Mucosa of descending colon (tissue), 3 donors: ENCODE measurements around the gene APOL4. TPM values are rescaled to one million over a fixed set of nuclear protein-coding genes. Genes with fewer than 3 reads are reported as not detected.
"Not testable (repeated sequence)": the region's sequence is repeated elsewhere in the genome, so short reads cannot be mapped to it uniquely, and the experiment has no call there.

ENCODE experiments used
- ATAC-seq: fragments of 200-7000 bp; cut with Tn5 transposase; one replicate; pipeline ENCODE4 v1.9.1; 2020; ENCODE audit warnings: mild to moderate bottlenecking, moderate library complexity
- DNase-seq, 3 donors: peaks; one replicate each; pipeline ENCODE4 v3.0.0-alpha.2; 2020
- H3K36me3 ChIP-seq: fragments of 200-600 bp; one replicate; pipeline ENCODE4 v1.8.0; 2021; ENCODE audit warnings: low read depth, mild to moderate bottlenecking
- H3K4me1 ChIP-seq: fragments of 200-600 bp; one replicate; pipeline ENCODE4 v1.8.0; 2021; ENCODE audit warnings: low read depth, mild to moderate bottlenecking
- H3K4me3 ChIP-seq: fragments of 200-600 bp; one replicate; pipeline ENCODE4 v1.8.0; 2021; ENCODE audit warnings: mild to moderate bottlenecking
- H3K9me3 ChIP-seq: fragments of 200-600 bp; one replicate; pipeline ENCODE4 v1.8.0; 2021; ENCODE audit warnings: mild to moderate bottlenecking
- intact Hi-C, 2 donors: fragments of 100-400 bp; cut with DNase I in 1 of 2; cut with micrococcal nuclease in 1 of 2; formaldehyde crosslinking; loops; one replicate each; pipeline versions ENCODE4 v1.11.0 to v1.11.1; 2022; cut with DNase I, micrococcal nuclease
- total RNA-seq, 3 donors: library from RNA; stranded (reverse); fragmentation: NEBNext Ultra II Directional in 2 of 3; extraction: Animal tissue kit (Norgen Biotek cat#: 25700) in 2 of 3; gene quantifications; one replicate each; pipeline versions ENCODE4 v1.2.1 to v1.2.4, GENCODE V29; 2021 to 2023
- TF ChIP-seq, protein P1 (sequence below): fragments of 200-600 bp; IDR thresholded peaks from one replicate; pipeline ENCODE4 v1.8.0; 2022; ENCODE audit warnings: antibody characterized with exemption, mild to moderate bottlenecking
- donor health status: DM: no; HTN: no; CAD: no; lungs with moderate emphysema.
- donor health status: DM: no; HTN: no; CAD: no.
- donor health status: DM: no; HTN: yes; CAD: no.

The APOL4 gene
- total RNA-seq, 3 donors from 2014 or later = 1.7 to 4.3 (median 2.7) TPM

DNA sequence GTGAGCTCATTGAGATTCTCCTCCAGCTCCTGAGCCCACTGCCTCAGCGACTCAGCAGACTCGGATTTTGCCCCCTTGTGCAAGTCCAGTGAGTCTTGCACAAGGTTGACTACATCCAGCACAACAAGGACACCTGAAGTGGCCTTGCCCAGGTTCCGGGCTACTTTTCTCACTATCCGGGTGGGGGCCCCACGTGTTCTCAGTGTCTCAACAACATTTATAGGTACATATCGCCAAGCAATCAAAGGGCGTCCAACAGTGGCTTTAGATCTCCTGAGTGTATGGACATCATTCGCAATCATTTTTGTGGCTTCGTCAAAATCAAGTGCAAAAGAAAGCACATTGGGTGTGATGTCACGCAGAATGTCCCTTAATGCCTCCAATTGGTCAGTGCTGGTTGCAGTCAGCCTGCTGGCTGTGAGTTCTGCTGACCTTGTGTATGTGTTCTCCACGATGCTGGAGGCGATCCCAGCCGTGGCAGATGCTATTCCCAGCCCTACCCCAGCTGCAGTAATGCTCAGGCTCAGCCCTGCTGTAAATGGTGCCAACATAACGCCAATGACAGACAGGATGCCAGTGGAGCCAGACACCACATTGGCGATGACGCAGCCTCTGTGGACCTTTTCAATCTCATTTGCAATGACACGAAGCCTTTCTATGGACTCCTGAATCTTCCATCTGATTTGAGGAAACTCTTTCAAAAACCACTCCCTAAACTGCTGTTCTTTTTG, 10.3 kb downstream of the APOL4 start:
- intact Hi-C loops = loop anchor here in 1 of 2 donors (10.0 kb wide), 1 partner anchor 294 kb away; the partner anchor contains the start of gene TXN2
- Histone ChIP-seq H3K9me3 (no peaks in the 10 kb centered on the region), H3K36me3 (no peaks in the 10 kb centered on the region), H3K4me3 (no peak overlapping the region), H3K4me1 (no peaks in the 10 kb centered on the region)
- DNase-seq = peak in 2 of 3 donors; percentile 40 to 44
- peak; percentile 52 for ATAC-seq
- TF ChIP-seq, protein P1, sequence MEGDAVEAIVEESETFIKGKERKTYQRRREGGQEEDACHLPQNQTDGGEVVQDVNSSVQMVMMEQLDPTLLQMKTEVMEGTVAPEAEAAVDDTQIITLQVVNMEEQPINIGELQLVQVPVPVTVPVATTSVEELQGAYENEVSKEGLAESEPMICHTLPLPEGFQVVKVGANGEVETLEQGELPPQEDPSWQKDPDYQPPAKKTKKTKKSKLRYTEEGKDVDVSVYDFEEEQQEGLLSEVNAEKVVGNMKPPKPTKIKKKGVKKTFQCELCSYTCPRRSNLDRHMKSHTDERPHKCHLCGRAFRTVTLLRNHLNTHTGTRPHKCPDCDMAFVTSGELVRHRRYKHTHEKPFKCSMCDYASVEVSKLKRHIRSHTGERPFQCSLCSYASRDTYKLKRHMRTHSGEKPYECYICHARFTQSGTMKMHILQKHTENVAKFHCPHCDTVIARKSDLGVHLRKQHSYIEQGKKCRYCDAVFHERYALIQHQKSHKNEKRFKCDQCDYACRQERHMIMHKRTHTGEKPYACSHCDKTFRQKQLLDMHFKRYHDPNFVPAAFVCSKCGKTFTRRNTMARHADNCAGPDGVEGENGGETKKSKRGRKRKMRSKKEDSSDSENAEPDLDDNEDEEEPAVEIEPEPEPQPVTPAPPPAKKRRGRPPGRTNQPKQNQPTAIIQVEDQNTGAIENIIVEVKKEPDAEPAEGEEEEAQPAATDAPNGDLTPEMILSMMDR = no peak

DNA sequence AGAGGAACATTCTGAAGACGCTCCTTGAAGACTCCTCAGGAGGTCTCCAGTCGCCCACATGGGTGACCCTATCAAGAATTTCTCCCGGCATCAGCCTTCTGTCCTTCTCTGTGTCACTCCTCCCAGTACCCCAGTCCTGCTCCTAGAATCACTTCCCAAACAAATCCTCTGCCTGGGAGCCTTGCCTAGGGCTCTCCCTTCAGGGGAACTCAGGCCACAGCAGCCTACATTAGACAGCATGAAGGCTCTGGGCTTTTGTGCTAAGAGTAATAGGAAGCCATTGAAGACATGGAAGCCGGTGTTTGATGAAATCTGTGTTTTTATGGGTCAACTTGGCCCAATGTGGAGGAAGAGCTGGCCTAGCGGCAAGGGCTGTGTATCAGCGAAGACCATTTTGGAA, 13.7 kb downstream of the APOL4 start:
- DNase-seq, ATAC-seq, H3K4me3 ChIP-seq, H3K4me1 ChIP-seq, H3K36me3 ChIP-seq, intact Hi-C loops, H3K9me3 ChIP-seq: not testable (repeated sequence)

DNA sequence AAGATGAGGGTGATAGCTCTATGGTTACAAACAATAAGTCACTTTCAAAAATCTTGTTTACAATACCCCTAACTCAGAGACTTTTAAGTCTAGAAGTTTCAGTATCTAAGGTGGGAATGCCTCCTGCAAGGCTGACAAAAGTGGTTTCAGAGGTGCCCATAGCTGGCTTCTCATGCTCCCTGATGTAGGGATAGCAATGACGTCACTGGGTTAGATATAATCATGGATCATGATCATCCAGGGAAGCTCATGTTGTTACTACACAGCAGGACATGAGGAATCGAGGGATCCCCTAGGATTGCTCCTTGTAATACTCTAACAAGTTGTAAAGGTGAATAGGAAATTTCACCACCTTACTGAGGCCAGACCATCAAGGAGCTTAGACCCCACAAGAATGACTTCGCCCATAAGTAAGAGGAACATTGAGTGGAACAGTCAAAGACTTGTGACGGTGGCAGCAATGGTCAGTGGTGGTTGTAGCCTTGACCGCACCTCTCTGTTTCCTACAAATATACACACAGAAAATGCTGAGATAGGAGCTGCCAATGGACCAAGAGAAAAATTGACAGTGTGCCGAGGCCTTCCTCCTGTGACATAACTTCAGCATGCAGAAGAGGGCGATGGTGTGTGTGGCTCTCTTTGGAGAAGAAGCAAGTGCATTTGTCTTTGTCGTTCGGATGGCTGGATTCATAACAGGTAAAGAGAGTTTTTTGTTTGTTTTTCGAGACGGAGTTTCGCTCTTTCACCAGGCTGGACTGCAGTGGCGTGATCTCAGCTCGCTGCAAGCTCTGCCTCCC, 15.6 kb downstream of the APOL4 start:
- ATAC-seq (no peak), DNase-seq (no peak)
- H3K4me3 ChIP-seq = no peak overlapping the region
- H3K9me3 ChIP-seq = no peaks in the 10 kb centered on the region
- no peaks in the 10 kb centered on the region for H3K4me1 ChIP-seq
- TF ChIP-seq, protein P1 = no peak
- intact Hi-C loops = no loop called here
- H3K36me3 ChIP-seq = no peaks in the 10 kb centered on the region

DNA sequence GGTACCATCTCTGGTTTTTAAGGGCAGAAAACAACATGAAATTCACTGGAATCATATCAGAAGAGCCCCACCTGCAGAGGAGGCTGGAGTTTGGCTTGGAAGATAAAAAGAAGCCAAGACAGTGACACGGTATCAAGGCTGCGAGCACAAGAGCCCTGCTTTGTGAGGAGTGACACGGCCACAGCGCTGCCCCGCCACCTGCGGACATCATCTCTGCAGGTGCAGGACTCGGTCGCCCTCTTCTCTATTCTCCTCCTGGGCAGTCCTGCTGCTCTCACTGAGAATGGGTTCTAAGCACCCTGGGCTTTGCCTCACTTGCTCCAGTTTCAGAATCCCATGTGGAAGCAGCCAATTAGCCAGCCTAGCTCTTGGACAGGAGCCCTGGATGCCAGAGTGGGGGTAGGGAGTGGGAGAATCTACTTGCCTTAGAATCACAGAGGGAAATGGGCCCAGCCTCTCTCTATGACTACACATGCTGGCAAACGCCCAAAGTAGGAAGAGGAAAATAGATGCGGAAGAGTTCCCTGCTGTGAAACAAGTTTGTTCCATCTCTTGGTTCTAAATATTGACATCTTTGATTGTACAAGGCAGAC, 17.1 kb downstream of the APOL4 start:
- TF ChIP-seq, protein P1 = no peak
- intact Hi-C loops = loop anchor here in 1 of 2 donors (5.0 kb wide), 1 partner anchor 37 kb away; no protein-coding TSS in a partner anchor
- H3K36me3 ChIP-seq = no peaks in the 10 kb centered on the region

DNA sequence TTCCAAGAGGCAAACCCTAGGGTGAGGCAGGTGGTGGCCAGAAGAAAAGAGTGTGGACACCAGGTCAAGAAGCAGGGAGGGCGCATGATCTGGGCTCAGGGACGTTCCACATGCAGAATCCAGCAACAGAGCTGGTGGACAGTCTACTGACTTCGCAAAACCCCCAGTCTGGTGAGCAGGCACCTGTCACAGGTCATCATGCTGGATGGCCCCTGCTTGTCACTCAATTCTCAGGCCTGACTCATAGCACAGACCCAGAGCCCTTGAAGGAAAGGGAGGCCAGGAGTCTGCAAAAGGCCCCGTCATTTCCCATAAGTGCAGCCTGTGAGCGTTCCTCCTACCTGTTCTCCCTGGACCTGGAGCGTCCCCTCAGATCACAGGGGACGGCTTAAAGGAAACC, 18.2 kb downstream of the APOL4 start:
- Histone ChIP-seq H3K4me1 (no peaks in the 10 kb centered on the region), H3K36me3 (no peaks in the 10 kb centered on the region), H3K9me3 (no peaks in the 10 kb centered on the region), H3K4me3 (no peak overlapping the region)
- intact Hi-C loops = loop anchor here in 1 of 2 donors (5.0 kb wide), 1 partner anchor 36 kb away; no protein-coding TSS in a partner anchor
- no peak for DNase-seq
- no peak for ATAC-seq
- TF ChIP-seq, protein P1 = no peak

More for the DNA sequence above, 17.1 kb downstream of the APOL4 start:
- no peak overlapping the region for H3K4me3 ChIP-seq
- no peak for ATAC-seq
- H3K4me1 ChIP-seq = no peaks in the 10 kb centered on the region
- H3K9me3 ChIP-seq = no peaks in the 10 kb centered on the region
- peak in 1 of 3 donors; percentile 32 for DNase-seq
